Fibroblast of lung (primary cell): Measurements from ENCODE around the gene RASA3.

ENCODE experiments used
- CTCF ChIP-seq, 2 donors: IDR thresholded peaks in 1 of 2; conservative IDR thresholded peaks in 1 of 2; 1 replicate in 1 of 2; 2 replicates in 1 of 2; pipeline ENCODE4 v1.5.1; 2011 to 2012; ENCODE audit warnings: low read length in 2 of 2, control low read depth in 1 of 2, inconsistent platforms in 1 of 2, low read depth in 1 of 2, mild to moderate bottlenecking in 1 of 2
- EZH2 ChIP-seq: IDR thresholded peaks from 2 replicates; pipeline ENCODE4 v1.5.1; 2012; ENCODE audit warnings: low read length, control low read depth, mild to moderate bottlenecking; ENCODE audit errors: missing control alignments

GRCh38 chr13:114029866-114030625 is 102.4 kb downstream of the RASA3 start:
- TF ChIP-seq CTCF (conservative IDR thresholded peaks at IDR 0.05 in 1 of 2, IDR thresholded peaks at IDR 0.05 in 1 of 2; ENCODE audit: low read depth in 1 of 2, low read length in 2 of 2) = no peak
- no peak for TF ChIP-seq EZH2
